ENCODE data around the gene PRKAG2.

The PRKAG2 gene

GRCh38 chr7:151864081-151864480 is 12.8 kb downstream of the PRKAG2 start:
- FAIRE-seq (no peak), DNase-seq (ENCODE audit: insufficient read length, low spot score) (no peak)
- no peak for TF ChIP-seq CTCF (IDR thresholded peaks at IDR 0.05; ENCODE audit: insufficient read depth, missing control alignments)

GRCh38 chr7:151863386-151864079 is 13.4 kb downstream of the PRKAG2 start:
- FAIRE-seq, result no peak
- TF ChIP-seq CTCF (IDR thresholded peaks at IDR 0.05; ENCODE audit: insufficient read depth, missing control alignments), result no peak
- no peak for DNase-seq (ENCODE audit: insufficient read length, low spot score)

- TF ChIP-seq CTCF (IDR thresholded peaks at IDR 0.05; ENCODE audit: insufficient read depth, missing control alignments), result no peak
- no peak for DNase-seq (ENCODE audit: insufficient read length, low spot score)
- no peak for FAIRE-seq
Measured at GRCh38 chr7:151862606-151863381, 14.1 kb downstream of the PRKAG2 start.

- TF ChIP-seq CTCF (IDR thresholded peaks at IDR 0.05; ENCODE audit: insufficient read depth, missing control alignments), result no peak
- DNase-seq (ENCODE audit: insufficient read length, low spot score) (no peak), FAIRE-seq (no peak)
Measured at GRCh38 chr7:151861881-151862280, 15.0 kb downstream of the PRKAG2 start.

GRCh38 chr7:151860771-151861170 is 16.1 kb downstream of the PRKAG2 start:
- DNase-seq (ENCODE audit: insufficient read length, low spot score) (no peak), FAIRE-seq (no peak)
- no peak for TF ChIP-seq CTCF (IDR thresholded peaks at IDR 0.05; ENCODE audit: insufficient read depth, missing control alignments)

- no peak for TF ChIP-seq CTCF (IDR thresholded peaks at IDR 0.05; ENCODE audit: insufficient read depth, missing control alignments)
- FAIRE-seq, result no peak
- no peak for DNase-seq (ENCODE audit: insufficient read length, low spot score)
Measured at GRCh38 chr7:151859948-151860685, 16.8 kb downstream of the PRKAG2 start.

Measured in D721Med (cell line).